ENCODE data around the gene SGCE.

- TF ChIP-seq CBX5 (IDR thresholded peaks at IDR 0.05; ENCODE audit: borderline replicate concordance, low read depth) (no peak), ZFX (CRISPR knock-in tag; IDR thresholded peaks at IDR 0.05) (no peak), FOS (IDR thresholded peaks at IDR 0.05; ENCODE audit: extremely low read depth, insufficient read length) (no peak), POLR2AphosphoS2 (IDR thresholded peaks at IDR 0.05; ENCODE audit: low read length) (no peak), USF2 (CRISPR knock-in tag; IDR thresholded peaks at IDR 0.05) (no peak), SP1 (CRISPR knock-in tag; IDR thresholded peaks at IDR 0.05) (no peak), SOX6 (IDR thresholded peaks at IDR 0.05) (no peak), HEY1 (CRISPR knock-in tag; IDR thresholded peaks at IDR 0.05; ENCODE audit: borderline replicate concordance) (no peak), JUN (IDR thresholded peaks at IDR 0.05; ENCODE audit: borderline replicate concordance, low read depth, low read length) (no peak), JUN (CRISPR knock-in tag; IDR thresholded peaks at IDR 0.05; ENCODE audit: borderline replicate concordance) (no peak), CTCF (IDR thresholded peaks at IDR 0.05 in 2 of 3, conservative IDR thresholded peaks at IDR 0.05 in 1 of 3; ENCODE audit: insufficient read depth in 2 of 3, low read depth in 1 of 3, low read length in 3 of 3) (no peak), SNRNP70 (optimal IDR thresholded peaks at IDR 0.05; ENCODE audit: low read depth, low read length) (no peak), RUNX1 (IDR thresholded peaks at IDR 0.05; ENCODE audit: low read depth) (no peak)
- TF ChIP-seq, protein P1, sequence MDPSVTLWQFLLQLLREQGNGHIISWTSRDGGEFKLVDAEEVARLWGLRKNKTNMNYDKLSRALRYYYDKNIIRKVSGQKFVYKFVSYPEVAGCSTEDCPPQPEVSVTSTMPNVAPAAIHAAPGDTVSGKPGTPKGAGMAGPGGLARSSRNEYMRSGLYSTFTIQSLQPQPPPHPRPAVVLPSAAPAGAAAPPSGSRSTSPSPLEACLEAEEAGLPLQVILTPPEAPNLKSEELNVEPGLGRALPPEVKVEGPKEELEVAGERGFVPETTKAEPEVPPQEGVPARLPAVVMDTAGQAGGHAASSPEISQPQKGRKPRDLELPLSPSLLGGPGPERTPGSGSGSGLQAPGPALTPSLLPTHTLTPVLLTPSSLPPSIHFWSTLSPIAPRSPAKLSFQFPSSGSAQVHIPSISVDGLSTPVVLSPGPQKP (CRISPR knock-in tag; IDR thresholded peaks at IDR 0.05), result no peak
Observed at GRCh38 chr7:94620703-94621118, 35.2 kb downstream of the SGCE start.
